Measurements from ENCODE around the gene PVRIG. TPM values are rescaled to one million over a fixed set of nuclear protein-coding genes. Genes with fewer than 3 reads are reported as not detected.
"Not testable (repeated sequence)": the region's sequence is repeated elsewhere in the genome, so short reads cannot be mapped to it uniquely, and the experiment has no call there.

PVRIG gene
- total and polyA plus RNA-seq, 2 of the 8 experiments (the other 6 are each of a cell fraction or from before 2014, with no cell fraction given): 0.15 TPM; not detected in 1

DNA sequence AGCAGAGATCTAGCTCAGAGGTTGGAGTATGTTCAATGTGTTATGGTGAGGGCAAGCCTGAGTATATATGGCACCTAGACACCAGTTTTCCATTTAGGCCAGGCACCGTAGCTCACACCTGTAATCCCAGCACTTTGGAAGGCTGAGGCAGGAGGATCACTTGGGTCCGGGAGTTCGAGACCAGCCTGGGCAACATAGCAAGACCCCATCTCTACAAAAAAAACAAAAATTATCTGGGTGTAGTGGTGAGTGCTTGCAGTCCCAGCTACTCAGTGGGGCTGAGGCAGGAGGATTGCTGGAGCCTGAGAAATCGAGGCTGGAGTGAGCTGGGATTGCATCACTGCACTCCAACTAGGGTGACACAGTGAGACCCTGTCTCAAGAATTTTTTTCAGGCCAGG lies 43.1 kb downstream of the PVRIG start:
- H3K56ac ChIP-seq (replicated peaks; ENCODE audit: insufficient read length, low read depth, low read length); H2AK5ac ChIP-seq (ENCODE audit: low read depth, low read length); H3K14ac ChIP-seq (ENCODE audit: insufficient read length); H3K79me1 ChIP-seq (ENCODE audit: low read depth, low read length); FAIRE-seq; DNase-seq (ENCODE audit: low read depth in 1 of 2, low spot score in 2 of 2); POLR2A ChIA-PET (ENCODE audit: partially characterized antibody); H3K9me3 ChIP-seq (ENCODE audit: insufficient read depth in 2 of 2, low read depth in 1 of 2, low read length in 1 of 2); H2BK20ac ChIP-seq (ENCODE audit: low read length); H2BK5ac ChIP-seq (ENCODE audit: low read depth, low read length); H3K4ac ChIP-seq (replicated peaks; ENCODE audit: insufficient read length, low read depth, low read length); H2BK120ac ChIP-seq (replicated peaks; ENCODE audit: low read depth, low read length); H2BK15ac ChIP-seq (ENCODE audit: low read length); H4K20me1 ChIP-seq (replicated peaks in 1 of 2; ENCODE audit: control insufficient read depth in 1 of 2, insufficient read depth in 2 of 2, low read length in 2 of 2); H4K5ac ChIP-seq (ENCODE audit: insufficient read length, low read depth, low read length); H4K91ac ChIP-seq (replicated peaks; ENCODE audit: insufficient read length, low read length); H2BK12ac ChIP-seq (ENCODE audit: low read depth, low read length); H3K4me2 ChIP-seq (ENCODE audit: insufficient read depth in 1 of 2, low read depth in 2 of 2, low read length in 2 of 2); H2AFZ ChIP-seq (ENCODE audit: low read length); H3K23me2 ChIP-seq (ENCODE audit: low read depth, low read length); H4K8ac ChIP-seq (ENCODE audit: extremely low read depth, insufficient read depth, low read length); H3K18ac ChIP-seq (ENCODE audit: extremely low read depth, low read length); H3K4me1 ChIP-seq (replicated peaks in 1 of 4; ENCODE audit: control insufficient read depth in 3 of 4, insufficient read depth in 4 of 4, low read length in 3 of 4); H3K27me3 ChIP-seq (replicated peaks in 1 of 4; ENCODE audit: control insufficient read depth in 3 of 4, extremely low read depth in 1 of 4, insufficient read depth in 3 of 4, low read length in 3 of 4); H3K23ac ChIP-seq (ENCODE audit: insufficient read length); H3K36me3 ChIP-seq (ENCODE audit: control insufficient read depth in 2 of 4, insufficient read depth in 4 of 4, low read length in 3 of 4); H3K9ac ChIP-seq (replicated peaks in 1 of 4; ENCODE audit: extremely low read depth in 1 of 4, low read depth in 3 of 4, low read length in 3 of 4); H3K4me3 ChIP-seq (ENCODE audit: extremely low read depth in 1 of 4, insufficient read depth in 2 of 4, low read depth in 3 of 4, low read length in 4 of 4); H3K27ac ChIP-seq (ENCODE audit: low read depth, low read length): not testable (repeated sequence)
- H3K79me2 ChIP-seq (ENCODE audit: control insufficient read depth in 1 of 2, insufficient read depth in 2 of 2, low read length in 2 of 2): peaks cover 0 to 21% of the 10 kb centered on the region in 2 experiments; a peak in 3 of 4 replicates
- WGBS, 2 experiments (ENCODE audit: extremely low coverage in 1 of 2, insufficient coverage in 1 of 2, insufficient read length in 1 of 2, insufficient replicate concordance in 2 of 2, low coverage in 1 of 2, low lambda C conversion rate in 2 of 2, missing lambda C conversion rate in 1 of 2): 89% methylated on average over 4 of the region's 4 CpGs; no CpG with 5 or more reads in 1 of the 2 experiments
- CTCF ChIA-PET (ENCODE audit: partially characterized antibody): interaction anchor here (0.6 to 1.6 kb wide), 4 partner anchors 8 to 1060 kb away, joined by 3 read pairs; no protein-coding TSS in a partner anchor

DNA sequence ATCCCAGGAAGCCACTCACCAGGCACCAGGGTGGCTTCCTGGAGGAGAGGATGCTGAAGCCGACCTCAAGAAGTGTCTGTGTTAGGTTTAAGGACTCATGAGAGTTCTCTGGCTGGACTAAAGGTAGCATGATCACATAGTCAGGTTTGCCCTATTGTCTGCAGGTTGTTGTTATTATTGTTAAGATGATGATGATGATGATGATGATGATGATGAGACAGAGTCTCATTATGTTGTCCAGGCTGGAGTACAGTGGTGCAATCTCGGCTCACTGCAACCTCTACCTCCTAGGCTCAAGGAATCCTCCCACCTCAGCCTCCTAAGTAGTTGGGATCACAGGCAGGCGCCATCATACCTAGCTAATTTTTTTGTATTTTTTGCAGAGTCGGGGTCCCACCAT lies 44.5 kb downstream of the PVRIG start:
- not testable (repeated sequence) for H3K14ac ChIP-seq (ENCODE audit: insufficient read length); H4K91ac ChIP-seq (replicated peaks; ENCODE audit: insufficient read length, low read length); DNase-seq (ENCODE audit: low read depth in 1 of 2, low spot score in 2 of 2); H3K36me3 ChIP-seq (ENCODE audit: control insufficient read depth in 2 of 4, insufficient read depth in 4 of 4, low read length in 3 of 4); H3K79me1 ChIP-seq (ENCODE audit: low read depth, low read length); H3K4me1 ChIP-seq (replicated peaks in 1 of 4; ENCODE audit: control insufficient read depth in 3 of 4, insufficient read depth in 4 of 4, low read length in 3 of 4); H3K9me3 ChIP-seq (ENCODE audit: insufficient read depth in 2 of 2, low read depth in 1 of 2, low read length in 1 of 2); H2BK120ac ChIP-seq (replicated peaks; ENCODE audit: low read depth, low read length); H2BK5ac ChIP-seq (ENCODE audit: low read depth, low read length); H4K20me1 ChIP-seq (replicated peaks in 1 of 2; ENCODE audit: control insufficient read depth in 1 of 2, insufficient read depth in 2 of 2, low read length in 2 of 2); H2AFZ ChIP-seq (ENCODE audit: low read length); H3K9ac ChIP-seq (replicated peaks in 1 of 4; ENCODE audit: extremely low read depth in 1 of 4, low read depth in 3 of 4, low read length in 3 of 4); H3K23me2 ChIP-seq (ENCODE audit: low read depth, low read length); H3K4me3 ChIP-seq (ENCODE audit: extremely low read depth in 1 of 4, insufficient read depth in 2 of 4, low read depth in 3 of 4, low read length in 4 of 4); H3K56ac ChIP-seq (replicated peaks; ENCODE audit: insufficient read length, low read depth, low read length); H2BK20ac ChIP-seq (ENCODE audit: low read length); H4K8ac ChIP-seq (ENCODE audit: extremely low read depth, insufficient read depth, low read length); H2BK15ac ChIP-seq (ENCODE audit: low read length); H2AK5ac ChIP-seq (ENCODE audit: low read depth, low read length); H4K5ac ChIP-seq (ENCODE audit: insufficient read length, low read depth, low read length); H3K4ac ChIP-seq (replicated peaks; ENCODE audit: insufficient read length, low read depth, low read length); H3K27me3 ChIP-seq (replicated peaks in 1 of 4; ENCODE audit: control insufficient read depth in 3 of 4, extremely low read depth in 1 of 4, insufficient read depth in 3 of 4, low read length in 3 of 4); H3K23ac ChIP-seq (ENCODE audit: insufficient read length); FAIRE-seq; H3K18ac ChIP-seq (ENCODE audit: extremely low read depth, low read length); H3K27ac ChIP-seq (ENCODE audit: low read depth, low read length); H3K4me2 ChIP-seq (ENCODE audit: insufficient read depth in 1 of 2, low read depth in 2 of 2, low read length in 2 of 2)
- CTCF ChIA-PET (ENCODE audit: partially characterized antibody): interaction anchor here (1.0 to 2.3 kb wide), 3 partner anchors 9 to 133 kb away, joined by 3 to 6 read pairs (median 3); no protein-coding TSS in a partner anchor
- peaks cover 3 to 33% of the 10 kb centered on the region in 2 experiments for H3K79me2 ChIP-seq (ENCODE audit: control insufficient read depth in 1 of 2, insufficient read depth in 2 of 2, low read length in 2 of 2)
- 0 out of 2 replicates have a peak overlapping the region, but pooled peaks have one; percentile 3 for H2BK12ac ChIP-seq (ENCODE audit: low read depth, low read length)
- WGBS, 2 experiments (ENCODE audit: extremely low coverage in 1 of 2, insufficient coverage in 1 of 2, insufficient read length in 1 of 2, insufficient replicate concordance in 2 of 2, low coverage in 1 of 2, low lambda C conversion rate in 2 of 2, missing lambda C conversion rate in 1 of 2): 91% methylated on average over 4 of the region's 4 CpGs; no CpG with 5 or more reads in 1 of the 2 experiments
- POLR2A ChIA-PET (ENCODE audit: partially characterized antibody): interaction anchor here (0.6 to 0.7 kb wide), 2 partner anchors 81 to 111 kb away, joined by 3 to 4 read pairs; no protein-coding TSS in a partner anchor
